Stimulated activated CD8-positive, alpha-beta memory T cell treated with anti-CD3 and anti-CD28 coated beads, Interleukin-15, amount 100 ng/mL, for 1 hour (primary cell): ENCODE measurements around the gene ADAMTS10.
"Not testable (repeated sequence)": the region's sequence is repeated elsewhere in the genome, so short reads cannot be mapped to it uniquely, and the experiment has no call there.

Experiments
- DNase-seq: peaks from one replicate; pipeline ENCODE4 v3.0.0-alpha.2; 2020; ENCODE audit warnings: low read depth

The ADAMTS10 gene

GRCh38 chr19:8558325-8558724 is 52.2 kb downstream of the ADAMTS10 start:
- DNase-seq = no peak

GRCh38 chr19:8557642-8558238 is 52.8 kb downstream of the ADAMTS10 start:
- no peak for DNase-seq

DNA sequence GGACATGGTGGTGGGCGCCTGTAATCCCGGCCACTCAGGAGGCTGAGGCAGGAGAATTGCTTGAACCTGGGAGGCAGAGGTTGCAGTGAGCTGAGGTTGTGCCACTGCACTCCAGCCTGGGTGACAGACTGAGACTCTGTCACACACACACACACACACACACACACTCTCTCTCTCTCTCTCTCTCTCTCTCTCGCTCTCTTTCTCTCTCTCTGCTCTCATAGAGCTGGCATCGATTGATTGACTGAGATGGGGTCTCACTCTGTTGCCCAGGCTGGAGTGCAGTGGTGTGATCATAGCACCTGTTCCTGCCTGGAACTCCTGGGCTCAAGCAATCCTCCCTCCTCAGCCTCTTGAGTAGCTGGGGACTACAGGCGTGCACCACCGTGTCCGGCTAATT is 56.8 kb downstream of the ADAMTS10 start:
- DNase-seq = not testable (repeated sequence)

DNA sequence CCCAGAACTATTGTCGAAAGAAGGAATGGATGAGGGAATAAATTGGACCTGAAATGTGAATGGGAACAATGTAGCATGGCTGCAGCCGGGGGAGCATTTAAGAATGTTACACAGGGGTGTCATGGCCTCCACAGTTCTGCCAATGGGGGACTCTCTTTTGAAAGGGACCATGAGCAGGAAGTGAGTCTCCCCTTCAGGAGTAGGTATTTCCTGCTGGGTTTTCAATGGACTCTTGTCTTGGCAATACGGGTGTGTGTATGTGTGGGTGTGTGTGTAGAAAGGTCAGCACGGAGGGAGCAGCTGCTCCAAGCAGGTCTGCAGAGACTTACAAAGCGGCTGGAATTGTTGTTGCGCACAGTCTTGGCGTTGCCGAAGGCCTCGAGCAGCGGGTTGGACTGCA is 57.7 kb downstream of the ADAMTS10 start:
- DNase-seq = no peak

- DNase-seq = no peak
Observed at GRCh38 chr19:8550070-8550469, 60.4 kb downstream of the ADAMTS10 start.

DNA sequence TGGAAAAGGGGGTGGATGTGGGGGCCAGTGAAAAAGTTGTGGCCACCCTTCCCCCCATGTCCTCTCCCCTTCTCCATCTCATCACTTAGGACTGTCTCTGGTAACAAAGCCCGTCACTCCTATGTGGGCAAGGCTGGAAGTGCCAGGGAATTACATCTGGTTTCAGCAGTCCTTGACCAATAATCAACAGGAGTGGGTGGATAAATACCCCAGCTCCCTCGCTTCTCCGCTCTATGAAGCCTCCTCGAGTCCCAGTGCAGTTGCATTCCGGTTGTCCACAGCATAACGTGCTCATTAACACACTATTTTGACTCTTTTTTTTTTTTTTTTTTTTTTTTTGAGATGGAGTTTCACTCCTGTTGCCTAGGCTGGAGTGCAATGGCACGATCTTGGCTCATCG is 64.8 kb downstream of the ADAMTS10 start:
- no peak for DNase-seq

- no peak for DNase-seq
Observed at GRCh38 chr19:8544168-8544567, 66.3 kb downstream of the ADAMTS10 start.

GRCh38 chr19:8539621-8540149 is 70.8 kb downstream of the ADAMTS10 start:
- no peak for DNase-seq

- DNase-seq = no peak
Observed at GRCh38 chr19:8537099-8537498, 73.4 kb downstream of the ADAMTS10 start.

DNA sequence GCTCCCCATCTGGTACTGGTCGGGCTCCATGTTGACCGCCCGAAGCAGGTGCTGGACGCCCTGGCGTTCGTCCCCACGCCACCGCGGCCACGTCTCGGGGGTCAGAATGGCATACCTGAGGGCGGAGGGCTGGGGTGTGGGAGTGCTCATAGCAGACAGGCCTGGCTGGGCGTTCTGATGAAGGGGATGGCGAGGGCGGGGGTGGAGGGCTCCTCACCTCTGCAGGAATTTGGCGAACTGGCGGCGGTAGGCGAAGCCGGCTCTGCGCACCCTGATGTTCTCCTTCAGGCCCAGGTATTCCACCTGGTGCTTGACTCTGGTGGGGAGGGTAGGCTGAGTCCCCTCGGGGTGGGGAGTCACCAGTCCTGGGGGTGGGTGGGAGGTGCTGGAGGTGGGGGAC is 74.2 kb downstream of the ADAMTS10 start:
- no peak for DNase-seq

DNA sequence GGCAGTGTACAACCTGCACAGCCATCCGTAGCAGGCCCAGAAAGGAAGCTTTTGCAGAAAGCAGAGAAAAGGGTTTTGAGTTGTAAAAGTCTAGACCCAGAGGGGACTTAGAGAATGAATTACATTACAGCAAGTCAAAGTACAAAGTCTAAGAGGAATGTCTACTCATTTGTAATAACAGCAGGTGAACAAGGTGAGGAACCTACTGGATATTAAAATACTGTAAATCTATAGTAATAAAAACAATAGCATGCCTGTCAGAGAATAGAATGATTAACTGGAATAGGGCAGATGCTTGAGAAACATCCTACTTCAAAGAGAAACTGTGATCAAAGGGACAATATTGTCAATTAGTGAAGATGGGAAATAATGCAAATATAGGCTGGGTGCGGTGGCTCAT is 78.3 kb downstream of the ADAMTS10 start:
- no peak for DNase-seq

- DNase-seq = no peak
Observed at GRCh38 chr19:8531470-8531869, 79.0 kb downstream of the ADAMTS10 start.
